Epithelial cell of prostate (primary cell): Measurements from ENCODE around the gene PPP4R4.
A peak's percentile ranks its signal among the peaks of the same experiment; 100 is the strongest.
"Not testable (repeated sequence)": the region's sequence is repeated elsewhere in the genome, so short reads cannot be mapped to it uniquely, and the experiment has no call there.

ENCODE experiments used
- DNase-seq: peaks from one replicate; pipeline ENCODE4 v3.0.0-alpha.2; 2011; ENCODE audit warnings: low read depth, low spot score
- H3K27ac ChIP-seq: fragments of 450-650 bp; 2 replicates; pipeline ENCODE4 v1.5.1; 2017; ENCODE audit warnings: mild to moderate bottlenecking

Gene PPP4R4

GRCh38 chr14:94143239-94143638, 30.9 kb upstream of the PPP4R4 start:
- H3K27ac ChIP-seq, result no peak overlapping the region
- DNase-seq, result no peak

DNA sequence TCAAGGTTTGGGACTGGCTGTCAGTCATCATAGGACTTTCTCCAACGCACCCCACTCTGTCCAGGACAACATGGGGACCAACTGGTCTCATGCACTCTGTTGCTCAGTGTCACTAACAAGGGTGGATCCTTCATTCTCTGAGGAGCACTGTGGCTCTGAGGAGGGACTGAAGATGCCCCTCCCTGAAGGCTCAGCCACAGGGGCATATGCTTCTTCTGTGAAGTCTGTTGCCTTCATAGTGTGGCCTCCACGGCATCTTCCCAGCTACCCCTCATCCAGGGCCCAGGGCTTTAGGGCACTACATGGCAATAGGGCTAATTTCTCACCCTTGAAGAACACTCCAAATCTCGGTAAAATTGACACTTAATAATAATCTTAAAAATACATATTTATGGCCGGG, 30.4 kb upstream of the PPP4R4 start:
- no peak for DNase-seq
- no peak overlapping the region for H3K27ac ChIP-seq

- no peak overlapping the region for H3K27ac ChIP-seq
- no peak for DNase-seq
These were observed 29.4 kb upstream of the PPP4R4 start for GRCh38 chr14:94144765-94145164.

- peak overlapping the region; percentile 17 for H3K27ac ChIP-seq
- no peak for DNase-seq
These were observed 28.1 kb upstream of the PPP4R4 start for GRCh38 chr14:94145902-94146527.

DNA sequence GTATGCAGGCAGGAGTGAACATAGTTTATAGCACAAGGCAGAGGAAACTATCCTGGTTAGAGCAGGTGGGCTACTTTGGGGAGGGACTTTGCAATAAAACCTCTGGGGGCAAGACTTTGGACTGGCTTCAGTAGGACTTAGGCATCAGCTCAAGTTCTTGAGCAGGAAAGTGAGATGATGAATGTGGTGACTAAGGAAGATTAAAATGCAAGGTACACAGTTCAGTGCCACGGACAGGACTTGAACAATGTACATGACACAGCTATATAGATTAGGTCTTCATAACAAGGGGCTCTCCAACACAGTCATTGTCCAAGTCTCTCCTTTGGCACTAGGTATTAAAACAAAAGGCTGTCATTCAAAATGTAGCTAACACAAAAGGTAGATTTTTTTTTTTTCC, 21.4 kb upstream of the PPP4R4 start:
- no peak for DNase-seq
- H3K27ac ChIP-seq, result no peak overlapping the region

DNA sequence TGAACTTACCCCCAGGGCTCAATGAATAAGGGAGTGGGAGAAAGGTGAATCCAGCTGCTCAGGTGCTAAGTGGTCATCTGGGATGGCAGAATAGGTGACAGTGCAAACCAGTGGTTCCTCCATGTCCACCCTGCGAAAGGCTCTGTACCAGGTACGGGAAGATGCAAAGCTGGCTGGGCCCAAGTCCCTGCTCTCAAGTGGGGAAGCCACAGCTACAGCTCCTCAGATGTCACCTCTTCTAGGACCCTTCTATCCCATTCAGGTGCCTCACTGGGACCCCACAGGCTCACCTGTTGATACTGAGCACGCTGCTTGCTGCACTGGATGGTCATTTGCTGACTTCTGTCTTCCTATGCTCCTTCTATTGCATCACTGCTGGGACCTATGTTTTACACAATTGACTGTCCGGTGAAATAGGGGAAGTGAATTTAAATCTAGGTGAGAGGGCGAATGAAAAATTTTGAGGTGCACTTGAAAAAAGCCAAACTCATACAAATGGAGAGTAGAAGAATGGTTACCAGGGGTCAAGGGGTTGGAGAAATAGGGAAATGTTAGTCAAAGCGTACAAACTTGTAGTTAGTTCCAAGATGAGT, 20.3 kb upstream of the PPP4R4 start:
- H3K27ac ChIP-seq, result no peak overlapping the region

DNA sequence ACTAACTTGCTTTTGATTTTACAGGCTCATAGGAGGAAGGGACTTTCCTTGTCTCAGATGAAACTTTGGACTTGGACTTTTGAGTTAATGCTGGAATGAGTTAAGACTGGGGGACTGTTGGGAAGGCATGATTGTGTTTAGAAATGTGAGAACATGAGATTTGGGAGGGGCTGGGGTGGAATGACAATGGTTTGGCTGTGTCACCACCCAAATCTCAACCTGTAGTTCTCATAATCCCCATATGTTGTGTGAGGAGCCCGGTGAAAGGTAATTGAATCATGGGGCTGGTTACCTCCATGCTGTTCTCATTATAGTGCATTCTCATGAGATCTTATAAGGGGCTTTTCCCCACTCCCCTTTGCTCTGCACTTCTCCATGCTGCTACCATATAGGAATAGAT, 18.0 kb upstream of the PPP4R4 start:
- not testable (repeated sequence) for H3K27ac ChIP-seq, DNase-seq

More for the DNA sequence above, 20.3 kb upstream of the PPP4R4 start:
- DNase-seq, result no peak

DNA sequence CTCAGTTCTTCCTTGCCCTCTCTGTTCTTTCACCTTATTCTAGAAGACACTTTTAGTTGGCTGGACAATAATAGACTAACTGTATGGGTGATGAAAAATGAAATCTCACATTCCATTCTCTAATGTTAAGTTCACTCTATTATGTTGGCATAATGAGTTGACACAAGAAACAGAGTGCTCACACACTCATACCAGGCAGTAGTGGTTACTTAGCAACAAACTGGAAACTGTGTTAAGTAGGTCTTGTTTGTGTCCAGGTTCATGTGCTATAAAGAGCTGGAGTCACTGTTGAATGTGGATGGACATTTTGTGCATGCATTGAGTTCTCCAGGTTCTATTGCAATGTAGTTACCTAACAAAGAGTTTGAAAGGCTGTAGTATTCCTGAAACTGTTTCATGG, 16.9 kb upstream of the PPP4R4 start:
- H3K27ac ChIP-seq, result no peak overlapping the region
- no peak for DNase-seq

DNA sequence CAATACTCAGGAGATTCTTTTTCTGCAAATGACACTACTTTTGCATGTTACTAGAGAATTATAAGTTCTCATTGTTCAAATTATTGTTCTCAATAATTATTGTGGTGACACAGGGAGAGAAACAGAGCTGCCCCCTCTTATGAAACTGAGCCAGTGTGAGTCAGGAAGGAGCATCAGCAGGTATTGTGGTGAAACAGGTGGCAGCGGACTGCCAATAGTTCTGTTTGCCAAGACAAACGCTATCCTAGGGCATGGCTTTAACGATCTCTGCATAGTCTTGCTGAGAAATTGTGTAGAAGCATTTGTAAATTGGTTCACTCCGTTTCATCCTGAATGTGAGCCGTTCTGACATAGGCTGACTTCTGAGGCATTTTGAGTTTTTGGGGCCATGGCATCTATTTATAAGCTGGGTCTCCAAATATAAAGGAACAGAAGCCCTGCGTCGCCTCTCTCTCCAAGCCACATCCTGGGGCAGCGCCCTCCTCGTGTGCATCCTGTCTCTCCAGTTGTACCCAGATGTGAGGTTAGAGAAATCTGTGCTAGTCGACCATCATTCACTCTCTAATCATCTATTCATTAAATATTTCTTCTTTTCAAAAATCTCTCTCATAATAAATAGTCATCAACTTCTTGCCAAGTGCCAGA, 15.8 kb upstream of the PPP4R4 start:
- H3K27ac ChIP-seq, result no peak overlapping the region
- DNase-seq, result no peak

GRCh38 chr14:94161058-94161457, 13.1 kb upstream of the PPP4R4 start:
- no peak for DNase-seq
- H3K27ac ChIP-seq, result no peak overlapping the region

DNA sequence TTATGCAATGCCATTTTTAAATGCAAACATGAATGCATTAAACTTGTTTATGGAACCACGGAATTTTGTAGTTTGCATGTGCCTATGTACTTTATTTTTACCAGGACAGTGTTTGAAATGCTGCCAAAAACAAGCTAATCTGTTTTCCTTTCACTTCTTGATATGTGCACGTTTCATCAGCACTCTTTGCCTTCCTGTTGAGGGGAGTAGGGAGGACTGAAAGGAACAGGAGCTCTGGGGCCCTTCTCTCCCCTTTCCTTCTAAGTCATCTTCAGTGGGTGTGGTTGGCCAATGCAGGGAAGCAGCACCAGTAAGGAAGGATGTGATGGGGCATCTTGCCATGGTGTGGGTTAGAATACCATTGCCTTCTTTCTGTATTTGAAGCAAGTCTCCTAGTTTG, 12.1 kb upstream of the PPP4R4 start:
- DNase-seq, result no peak
- H3K27ac ChIP-seq, result no peak overlapping the region

DNA sequence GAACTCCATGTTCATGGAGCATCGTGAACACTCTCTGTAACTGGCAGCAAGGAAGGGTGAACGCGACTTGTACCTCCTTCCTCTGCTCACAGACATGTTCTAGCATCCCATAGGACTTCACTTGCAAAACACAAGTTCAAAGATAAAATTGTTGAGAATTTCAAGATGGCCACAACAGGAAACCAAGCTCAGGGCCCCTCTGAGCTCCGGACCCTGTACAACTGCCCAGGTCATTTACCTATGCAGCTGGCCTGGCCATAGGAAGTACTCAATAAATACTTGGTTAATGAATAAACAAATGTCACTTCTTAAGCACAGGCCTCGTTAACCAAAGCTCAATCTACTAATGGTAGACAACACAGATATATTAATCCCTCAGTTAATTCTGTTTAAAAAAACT, 11.7 kb upstream of the PPP4R4 start:
- DNase-seq, result no peak
- H3K27ac ChIP-seq, result no peak overlapping the region

DNA sequence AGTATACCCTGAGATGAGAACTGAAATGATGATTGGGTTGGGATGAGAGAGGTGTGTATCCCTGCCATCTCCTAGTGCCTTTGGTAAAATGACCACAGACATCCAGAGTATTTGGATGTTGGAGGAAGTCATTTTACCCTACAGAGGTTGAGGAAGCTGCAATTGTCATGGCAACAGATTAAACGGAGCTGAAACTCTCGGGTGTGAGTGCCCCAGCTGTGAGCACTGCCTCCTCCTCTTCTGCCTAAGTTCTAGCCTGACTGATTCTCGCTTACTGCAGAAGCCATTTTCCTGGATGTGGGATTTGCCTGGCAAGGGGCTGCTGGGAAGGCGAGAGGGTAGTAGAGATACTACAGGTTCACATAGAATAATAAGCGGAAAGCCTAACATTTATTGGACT, 10.3 kb upstream of the PPP4R4 start:
- no peak for DNase-seq
- H3K27ac ChIP-seq, result no peak overlapping the region

DNA sequence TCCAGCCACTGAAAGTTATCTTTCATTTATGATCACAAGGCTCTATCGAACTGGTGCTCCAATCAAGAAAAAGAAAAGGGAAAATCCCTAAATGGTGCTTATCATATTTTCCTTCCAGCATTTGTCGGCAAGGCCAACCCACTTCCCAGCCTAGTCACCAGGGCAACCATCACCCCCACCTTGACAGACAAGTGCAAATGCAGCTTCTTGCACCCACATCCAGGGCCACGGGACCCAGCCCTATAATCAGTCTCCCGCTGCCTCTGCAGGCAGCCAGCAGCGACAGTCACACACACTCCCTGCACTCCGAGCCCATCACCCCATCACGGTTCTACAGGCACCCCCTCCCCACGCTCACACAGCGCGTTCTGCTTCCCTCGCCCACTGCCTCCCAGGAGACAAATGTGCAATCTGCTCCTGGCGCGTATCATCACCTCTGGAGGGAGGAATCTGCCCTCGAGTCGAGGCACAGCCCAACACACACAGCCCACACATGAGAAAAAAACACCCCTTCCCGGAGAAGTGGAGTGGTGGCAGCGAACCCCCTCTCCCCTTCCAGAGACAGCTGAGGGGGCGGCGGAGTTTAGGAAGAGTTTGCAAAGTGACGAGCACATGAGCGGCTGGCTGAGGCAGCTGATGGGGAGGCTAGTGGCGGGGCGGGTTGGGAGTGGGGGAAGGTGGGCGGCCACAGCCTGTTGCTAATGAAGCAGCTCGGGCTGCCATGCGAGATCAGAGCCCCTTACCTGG, 9.3 kb upstream of the PPP4R4 start:
- H3K27ac ChIP-seq, result no peak overlapping the region
- no peak for DNase-seq

- H3K27ac ChIP-seq, result no peak overlapping the region
These were observed 8.4 kb upstream of the PPP4R4 start for GRCh38 chr14:94165744-94166143.

DNA sequence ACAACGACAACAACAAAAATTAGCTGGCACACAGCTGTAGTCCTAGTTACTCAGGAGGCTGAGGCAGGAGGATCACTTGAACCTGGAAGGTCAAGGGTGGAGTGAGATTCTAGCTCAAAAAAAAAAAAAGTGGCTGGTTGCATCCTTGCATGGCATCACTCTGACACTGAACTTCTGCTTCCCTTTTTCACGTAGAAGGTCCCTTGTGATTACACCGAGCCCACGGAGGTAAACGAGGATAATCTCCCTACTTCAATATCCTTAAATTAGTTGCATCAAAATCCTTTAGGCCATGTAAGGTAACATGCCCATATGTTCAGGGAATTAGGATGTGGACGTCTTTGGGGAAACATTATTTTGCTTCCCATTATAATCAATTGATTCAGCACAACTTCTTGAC, 4.0 kb upstream of the PPP4R4 start:
- H3K27ac ChIP-seq, result no peak overlapping the region
- DNase-seq, result no peak

More at GRCh38 chr14:94165744-94166143, 8.4 kb upstream of the PPP4R4 start:
- DNase-seq, result no peak

DNA sequence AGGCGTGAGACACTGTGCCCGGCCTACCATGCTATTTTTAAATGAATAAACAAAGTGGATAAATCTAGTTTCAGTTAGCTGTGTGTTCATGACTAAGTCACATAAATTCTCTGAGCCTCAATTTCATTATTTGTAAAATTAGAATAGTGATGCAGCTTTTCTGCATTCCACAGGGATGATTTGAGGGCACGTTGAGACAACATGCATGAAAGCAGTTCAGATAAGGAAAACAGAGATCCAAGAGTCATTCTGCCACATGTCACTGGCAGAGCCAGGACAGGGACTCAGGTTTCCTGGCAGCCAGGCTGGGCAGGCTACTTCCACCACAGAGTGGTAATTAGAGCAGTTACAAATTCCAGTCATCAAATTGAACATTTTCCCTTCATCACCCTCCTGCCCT, 2.9 kb upstream of the PPP4R4 start:
- DNase-seq, result peak; percentile 76
- H3K27ac ChIP-seq, result peak overlapping the region; percentile 81

DNA sequence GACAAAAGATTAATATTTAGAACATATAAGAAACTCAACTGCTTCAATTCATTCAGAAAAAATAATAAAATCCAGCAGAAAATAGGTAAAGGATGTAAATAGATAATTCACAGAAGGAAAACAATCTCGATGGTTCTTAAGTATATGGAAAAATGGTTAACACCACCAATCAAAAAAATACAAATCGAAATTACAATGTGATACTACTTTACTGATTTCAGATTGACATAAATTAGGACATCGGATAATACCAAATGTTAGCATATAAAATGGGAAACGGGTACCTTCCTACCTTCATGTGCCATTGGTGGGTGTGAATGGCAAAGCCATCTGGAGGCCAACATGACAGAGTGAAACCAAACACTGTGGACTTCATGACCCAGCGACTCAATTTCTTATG, 1.6 kb upstream of the PPP4R4 start:
- DNase-seq, result no peak
- H3K27ac ChIP-seq, result peak overlapping the region; percentile 81

DNA sequence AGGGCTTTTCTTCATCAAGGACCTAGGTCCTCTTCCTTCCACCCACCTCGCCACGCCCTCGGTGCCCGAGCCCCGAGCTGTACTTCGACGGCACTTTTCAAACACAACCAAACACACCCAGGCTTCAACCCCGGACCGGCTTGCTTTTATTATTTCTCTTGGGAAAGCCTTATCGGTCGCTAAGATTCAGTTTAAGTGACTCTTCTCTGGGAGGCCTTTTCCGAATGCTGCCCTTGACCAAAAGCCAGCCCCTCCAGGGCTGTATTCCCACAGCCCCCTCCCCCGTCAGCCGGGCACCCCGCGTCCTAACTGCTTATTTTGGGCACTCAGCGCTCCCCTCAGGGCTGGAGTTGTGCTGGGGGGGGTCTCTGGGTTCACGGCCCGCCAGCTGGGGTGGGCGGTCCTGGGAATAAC, 644 bp upstream of the PPP4R4 start:
- peak overlapping the region; percentile 86 for H3K27ac ChIP-seq

DNA sequence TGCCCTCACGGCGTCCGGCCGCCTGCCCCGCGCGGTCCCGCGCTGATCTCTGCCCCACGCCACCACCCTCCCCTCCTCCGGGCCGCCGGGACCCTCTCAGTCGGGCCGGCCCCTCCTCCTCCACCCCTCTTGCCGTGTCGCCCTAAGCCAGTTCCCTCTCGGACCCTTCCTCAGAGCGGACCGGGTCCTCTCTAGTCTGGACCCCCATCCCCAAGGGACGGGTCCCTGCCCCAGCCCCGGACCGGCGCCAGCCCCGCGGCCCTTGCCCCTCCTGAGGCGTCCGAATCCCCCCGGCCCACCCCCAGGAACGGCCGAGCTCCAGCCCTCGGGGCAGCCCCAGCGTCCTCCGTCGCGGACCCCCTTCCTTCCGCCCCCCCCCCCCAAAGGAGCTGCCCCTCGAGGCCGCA, 485 bp downstream of the PPP4R4 start:
- peak overlapping the region; percentile 86 for H3K27ac ChIP-seq
- DNase-seq, result no peak

More for the DNA sequence above, 644 bp upstream of the PPP4R4 start:
- DNase-seq, result no peak
